NT2/D1 (cell line): ENCODE measurements around the gene HSPA1A.

Experiments used
- SUZ12 ChIP-seq: IDR thresholded peaks from 2 replicates; pipeline ENCODE4 v1.6.1; 2011; ENCODE audit not compliant: insufficient read length, insufficient read depth; ENCODE audit errors: extremely low read depth
- YY1 ChIP-seq: IDR thresholded peaks from 2 replicates; pipeline ENCODE4 v1.6.1; 2011; ENCODE audit not compliant: insufficient read length, insufficient read depth
- ZNF274 ChIP-seq: IDR thresholded peaks from 2 replicates; pipeline ENCODE4 v1.6.1; 2011; ENCODE audit warnings: mild to moderate bottlenecking, low read depth, low read length

- no peak for TF ChIP-seq ZNF274
- TF ChIP-seq SUZ12, result no peak
- no peak for TF ChIP-seq YY1
Observed at GRCh38 chr6:31862344-31863235, 47.2 kb downstream of the HSPA1A start, which contains the start of gene NEU1.
